Body of pancreas (tissue), 4 donors: Measurements from ENCODE around the gene MYO1E. TPM values are rescaled to one million over a fixed set of nuclear protein-coding genes. Genes with fewer than 3 reads are reported as not detected.

Source experiments
- ATAC-seq: fragments of 150-250 bp; one replicate; pipeline ENCODE4 v1.9.1; 2016
- DNase-seq, 4 donors: peaks; one replicate each; pipeline ENCODE4 v3.0.0-alpha.2; 2019
- H3K27ac ChIP-seq, 4 donors: fragments of 200-600 bp; sonication (generic); 1 replicate in 3 of 4; 2 replicates in 1 of 4; pipeline versions ENCODE4 v1.5.1 to v1.6.1; 2016 to 2019; ENCODE audit warnings: mild to moderate bottlenecking in 1 of 4, mixed read lengths in 1 of 4, moderate library complexity in 1 of 4
- H3K27me3 ChIP-seq, 2 donors: fragments of 200-600 bp; sonication (generic); one replicate each; pipeline ENCODE4 v1.6.0; 2016; ENCODE audit warnings: mild to moderate bottlenecking in 1 of 2
- H3K36me3 ChIP-seq, 2 donors: fragments of 200-600 bp; sonication (generic); replicated peaks in 1 of 2; 2 replicates each; pipeline ENCODE4 v1.5.1; 2016; ENCODE audit warnings: low read depth in 2 of 2; ENCODE audit not compliant: insufficient read depth in 1 of 2
- H3K4me1 ChIP-seq: fragments of 200-600 bp; sonication (generic); one replicate; pipeline ENCODE4 v1.6.0; 2016
- H3K4me3 ChIP-seq, 2 donors: fragments of 200-600 bp; sonication (generic); 1 replicate in 1 of 2; 2 replicates in 1 of 2; pipeline ENCODE4 v1.5.1; 2016 to 2019
- H3K9me3 ChIP-seq, 3 donors: fragments of 200-600 bp; sonication (generic); 1 replicate in 2 of 3; 2 replicates in 1 of 3; pipeline ENCODE4 v1.5.1; 2016
- CTCF ChIP-seq, 7 experiments: fragments of 450-650 bp in 4 of 7; fragments of 200-600 bp in 3 of 7; sonication (generic) in 3 of 7; IDR thresholded peaks; one replicate each; pipeline ENCODE4 v1.5.1; 2016 to 2019; ENCODE audit warnings: antibody characterized with exemption in 7 of 7
- POLR2A ChIP-seq, 3 donors: fragments of 450-650 bp; IDR thresholded peaks; one replicate each; pipeline ENCODE4 v1.6.1; 2016; ENCODE audit warnings: antibody characterized with exemption in 3 of 3, mild to moderate bottlenecking in 2 of 3
- WGBS, 2 donors: methylation state at CpG; one replicate each; pipeline ENCODE4 v1.1.5; 2017; 5-methylcytosine and 5-hydroxymethylcytosine counted together
- intact Hi-C: fragments of 100-400 bp; cut with DNase I; formaldehyde crosslinking; loops from one replicate; pipeline ENCODE4 v1.15.1; 2023
- microRNA counts, 2 donors: library from miRNA; unstranded; fragments of <30 nt; microRNA quantifications; one replicate each; lab custom pipeline; 2017
- microRNA-seq, 2 donors: library from miRNA; unstranded; fragments of <30 nt; microRNA quantifications; one replicate each; pipeline ENCODE4, GENCODE V29; 2016; ENCODE audit warnings: borderline number of aligned reads in 2 of 2, borderline replicate concordance in 2 of 2
- small RNA-seq: library from RNA; depleted of rRNA; stranded (forward); fragments of <200 nt; gene quantifications from one replicate; pipeline ENCODE3, GENCODE V24; 2016
- total RNA-seq, 2 donors: library from RNA; depleted of rRNA; stranded (reverse); fragments of >200 nt; gene quantifications; one replicate each; pipeline ENCODE4 v1.1.0, GENCODE V29; 2016

MYO1E gene
- total RNA-seq, 2 donors from 2014 or later, result 14.0 to 48.5 TPM

GRCh38 chr15:59096429-59096828 lies 276.2 kb downstream of the MYO1E start:
- intact Hi-C loops, result no loop called here
- DNase-seq (no peak), ATAC-seq (no peak)
- Histone ChIP-seq H3K4me3 (no peak overlapping the region), H3K9me3 (no peaks in the 10 kb centered on the region), H3K36me3 (peaks cover 0 to 17% of the 10 kb centered on the region in 2 donors), H3K4me1 (no peaks in the 10 kb centered on the region), H3K27me3 (no peaks in the 10 kb centered on the region), H3K27ac (no peak overlapping the region)
- TF ChIP-seq POLR2A (IDR thresholded peaks at IDR 0.05) (no peak), CTCF (IDR thresholded peaks at IDR 0.05) (no peak)
- WGBS, 2 donors, result 78 to 83% methylated on average over 3 of the region's 3 CpGs

GRCh38 chr15:59094077-59094476 lies 278.6 kb downstream of the MYO1E start:
- ATAC-seq (no peak), DNase-seq (no peak)
- Histone ChIP-seq H3K27me3 (no peaks in the 10 kb centered on the region), H3K4me1 (no peaks in the 10 kb centered on the region), H3K9me3 (no peaks in the 10 kb centered on the region), H3K4me3 (no peak overlapping the region), H3K36me3 (peaks cover 4 to 23% of the 10 kb centered on the region in 2 donors), H3K27ac (no peak overlapping the region)
- 37 to 42% methylated on average over 1 of the region's 1 CpG for whole genome bisulfite sequencing, 2 donors
- TF ChIP-seq CTCF (IDR thresholded peaks at IDR 0.05), result no peak
- no peak for TF ChIP-seq POLR2A (IDR thresholded peaks at IDR 0.05)
- intact Hi-C loops, result no loop called here

GRCh38 chr15:59087731-59088130 lies 284.9 kb downstream of the MYO1E start:
- intact Hi-C loops, result no loop called here
- TF ChIP-seq POLR2A (IDR thresholded peaks at IDR 0.05) (no peak), CTCF (IDR thresholded peaks at IDR 0.05) (no peak)
- DNase-seq, result no peak
- no peaks in the 10 kb centered on the region for H3K27me3 ChIP-seq
- no peak overlapping the region for H3K27ac ChIP-seq
- H3K36me3 ChIP-seq, result peaks cover 4 to 13% of the 10 kb centered on the region in 2 donors
- WGBS, 2 donors, result 100% methylated on average over 2 of the region's 2 CpGs
- no peaks in the 10 kb centered on the region for H3K9me3 ChIP-seq
- H3K4me3 ChIP-seq, result no peak overlapping the region
- no peak for ATAC-seq
- no peaks in the 10 kb centered on the region for H3K4me1 ChIP-seq

MicroRNA genes within 50 kb of the gene (microRNA counts, 767-probe panel; counts per million panel counts)
- 0 to 736 counts per million in 2 donors for microRNA hsa-miR-2116-5p (lab: Ali Mortazavi, UCI)

Small RNA genes within 50 kb of the gene (microRNA-seq; reads per million reads assigned to microRNA genes)
- 0 to 1.9 reads per million in 2 donors for gene MIR2116

Small RNA genes within 50 kb of the gene (small RNA-seq; reads per million reads assigned to genes)
- gene MIR2116 (not detected), gene RF00019 (not detected), gene RNU4-80P (not detected), gene RNU6-212P (not detected)

Other genes starting within 250 kb of the MYO1E start
- gene LDHAL6B, start 166.0 kb downstream of the MYO1E start, total RNA-seq, result not detected
- gene FAM81A, start 65.3 kb upstream of the MYO1E start, total RNA-seq, result under 1 TPM; under 0.01 to 0.78 TPM
- gene GCNT3, start 238.9 kb upstream of the MYO1E start, total RNA-seq, result 1 to 10 TPM in 1 of 2 donors, under 1 TPM in 1; 0.66 to 1.3 TPM